G401.6 (cell line): ENCODE measurements around the gene ERC2.

Experiments
- FAIRE-seq: peaks from 2 replicates; lab custom pipeline; 2012; peaks lifted over from hg19 to GRCh38; lab: Jason Lieb, UNC

The ERC2 gene

DNA sequence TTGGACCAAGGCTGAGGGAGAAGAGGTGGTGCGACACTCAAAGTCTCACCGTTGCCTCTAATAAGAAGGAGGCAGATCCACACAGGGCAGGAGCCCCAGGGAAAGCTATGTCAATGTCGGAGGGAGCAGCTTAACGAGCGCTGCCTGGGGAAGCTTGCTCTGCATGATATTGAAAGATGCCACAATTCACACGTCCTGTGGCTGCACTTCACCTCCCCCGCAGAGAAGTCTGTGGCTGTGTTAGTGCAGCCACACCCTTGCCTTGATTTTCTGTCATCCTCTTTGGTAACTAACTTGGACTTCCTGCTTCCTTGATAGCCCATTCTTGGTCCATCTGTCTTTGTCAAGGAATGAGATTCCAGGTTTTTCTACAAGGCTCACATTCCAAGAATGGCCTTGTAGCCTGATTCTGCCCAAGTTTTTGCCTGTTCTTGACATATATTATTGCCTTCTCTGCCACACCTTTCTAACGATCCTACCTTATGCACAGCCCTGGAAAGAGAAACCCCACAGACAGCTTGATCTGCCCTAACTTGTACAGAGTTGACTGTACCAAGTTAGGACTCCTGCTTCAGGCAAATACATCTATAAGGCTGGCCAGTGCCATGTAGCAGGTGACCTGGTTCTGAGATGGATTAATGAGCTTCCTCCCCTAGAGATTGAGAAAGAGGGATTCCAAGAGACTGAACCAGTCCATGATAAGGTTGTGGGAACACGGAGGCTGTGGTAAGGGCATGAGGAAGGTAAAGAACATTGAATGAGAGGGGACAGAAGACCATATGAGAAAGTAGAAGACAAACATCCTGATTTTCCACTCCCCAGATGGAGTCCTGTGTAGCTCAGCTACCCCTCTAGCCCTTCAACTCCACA is 828.1 kb downstream of the ERC2 start:
- no peak for FAIRE-seq

DNA sequence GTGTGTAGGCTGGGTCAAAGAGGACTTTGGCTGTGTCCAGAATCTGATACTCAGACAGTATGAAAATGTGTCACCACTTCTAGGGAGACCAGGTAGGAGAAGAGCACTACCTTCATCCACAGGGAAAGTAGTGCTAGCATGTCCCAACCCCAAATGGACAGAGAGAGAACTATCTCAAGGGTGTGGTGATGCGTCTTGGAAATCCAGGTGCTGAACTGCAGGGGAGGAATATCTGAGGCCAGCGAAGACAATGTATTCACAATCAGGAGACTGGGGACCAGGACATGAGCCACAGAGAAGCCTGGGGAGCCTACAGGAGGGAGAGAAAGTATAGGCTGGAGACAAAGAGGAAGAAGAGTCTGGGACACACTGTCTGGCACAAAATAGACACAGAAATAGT is 829.1 kb downstream of the ERC2 start:
- FAIRE-seq, result no peak

DNA sequence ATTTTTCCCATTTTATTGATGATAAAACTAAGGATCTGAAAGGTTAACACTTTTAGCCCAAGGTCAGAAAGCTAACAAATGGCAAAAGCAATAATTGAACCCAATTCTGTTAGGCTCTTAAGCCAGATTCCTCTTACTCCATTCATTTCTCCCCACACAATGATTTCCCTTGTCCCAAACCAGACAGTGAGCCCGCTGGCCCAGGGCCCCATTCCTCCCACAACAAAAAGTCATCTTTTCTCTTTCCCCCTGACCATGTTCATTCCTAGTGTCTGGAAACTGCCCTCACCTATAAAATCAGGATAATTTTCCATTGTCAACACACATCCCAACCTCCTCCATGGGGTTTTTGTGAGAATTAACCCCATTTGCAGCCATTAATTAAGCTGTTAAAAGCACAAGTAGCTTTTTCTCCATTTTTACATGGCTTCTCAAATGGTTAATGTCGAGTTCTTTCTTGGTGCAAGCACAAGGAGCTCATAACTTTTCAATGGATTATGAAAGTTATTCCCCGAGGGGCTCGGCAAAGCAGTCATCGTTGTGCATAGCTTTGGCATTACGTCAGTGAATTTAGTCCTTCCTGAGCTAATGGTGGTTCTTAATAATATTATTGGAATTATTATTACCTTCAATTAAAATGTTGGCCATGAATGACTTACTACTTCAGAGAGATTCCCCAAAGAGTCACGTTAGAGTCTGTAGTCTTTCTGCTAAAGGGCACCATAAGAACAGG is 830.2 kb downstream of the ERC2 start:
- FAIRE-seq, result no peak

DNA sequence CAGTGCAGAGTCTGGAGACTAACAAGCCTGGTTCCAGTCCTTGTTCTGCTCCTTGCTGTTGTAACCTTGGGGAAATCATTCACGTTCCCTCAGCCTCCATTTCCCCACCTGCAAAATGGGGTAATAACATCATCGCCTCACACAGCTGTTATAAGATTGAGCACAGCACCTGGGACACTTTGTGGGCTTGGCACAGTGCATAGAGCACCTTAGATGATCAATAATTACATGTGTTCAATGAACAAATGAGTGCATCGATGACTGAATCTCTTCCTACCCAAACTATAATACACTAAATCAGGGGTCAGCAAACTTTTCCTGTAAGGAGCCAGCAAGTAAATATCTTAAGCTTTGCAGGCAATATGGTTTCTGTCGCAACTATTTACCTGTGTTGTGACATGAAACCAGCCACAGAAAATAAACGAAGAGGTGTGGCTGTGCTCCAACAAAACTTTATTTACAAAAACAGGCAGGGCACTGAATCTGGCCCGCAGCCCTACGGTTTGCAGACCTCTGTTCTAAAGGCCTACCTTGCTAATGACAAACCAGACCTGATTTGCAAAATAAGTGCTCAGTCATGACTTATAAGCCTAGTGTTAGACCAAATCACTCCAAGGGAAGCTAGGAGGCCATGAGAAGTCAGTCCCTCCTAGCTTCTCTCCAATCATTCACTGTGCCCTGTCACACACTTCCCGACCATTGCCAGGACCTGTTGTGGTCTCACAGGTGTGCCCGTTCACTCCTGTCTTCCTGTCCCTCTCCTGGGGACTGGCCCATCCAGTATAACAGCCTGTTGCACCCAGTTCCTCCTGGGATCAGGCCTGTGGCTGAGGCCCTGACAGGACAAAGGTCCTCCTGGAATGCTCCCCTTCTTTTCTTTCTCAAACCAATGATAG is 831.7 kb downstream of the ERC2 start:
- no peak for FAIRE-seq

DNA sequence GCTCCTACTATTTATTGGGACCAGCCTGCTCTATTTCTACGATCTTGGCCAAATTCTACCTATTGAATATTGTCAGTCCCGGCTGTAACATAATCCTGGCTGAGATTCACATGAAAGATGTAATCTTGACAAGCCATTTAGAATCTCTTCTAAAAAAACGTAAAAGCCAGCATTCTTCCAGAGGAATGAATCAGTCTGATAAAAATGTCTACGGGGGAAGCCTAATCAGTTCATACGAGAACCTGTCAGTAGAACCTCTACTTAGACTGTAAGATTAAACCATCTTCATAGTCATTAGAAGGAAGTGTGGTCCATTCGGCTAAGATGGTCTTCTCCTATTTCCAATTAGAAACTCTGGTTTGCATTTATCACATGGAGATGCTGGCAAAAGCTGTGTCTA is 833.9 kb downstream of the ERC2 start:
- no peak for FAIRE-seq

DNA sequence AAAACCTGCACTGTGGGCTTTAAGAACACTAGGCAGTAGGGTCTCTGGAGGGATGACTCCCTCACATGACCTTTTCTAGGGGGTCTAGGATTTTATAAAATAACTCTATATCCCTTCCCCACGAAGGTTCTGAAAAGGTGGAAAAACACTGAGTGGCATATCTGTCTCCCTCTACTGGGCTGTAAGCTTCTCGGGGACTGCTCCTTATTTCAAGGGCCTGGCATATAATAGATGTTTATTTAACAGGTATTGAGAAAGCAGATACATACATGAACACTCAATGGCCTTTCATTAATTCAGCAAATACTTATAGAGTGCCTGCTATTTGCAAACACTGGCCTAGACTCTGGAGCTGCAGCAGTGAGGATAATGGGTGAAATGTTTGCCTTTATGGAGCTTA is 834.9 kb downstream of the ERC2 start:
- FAIRE-seq, result no peak

DNA sequence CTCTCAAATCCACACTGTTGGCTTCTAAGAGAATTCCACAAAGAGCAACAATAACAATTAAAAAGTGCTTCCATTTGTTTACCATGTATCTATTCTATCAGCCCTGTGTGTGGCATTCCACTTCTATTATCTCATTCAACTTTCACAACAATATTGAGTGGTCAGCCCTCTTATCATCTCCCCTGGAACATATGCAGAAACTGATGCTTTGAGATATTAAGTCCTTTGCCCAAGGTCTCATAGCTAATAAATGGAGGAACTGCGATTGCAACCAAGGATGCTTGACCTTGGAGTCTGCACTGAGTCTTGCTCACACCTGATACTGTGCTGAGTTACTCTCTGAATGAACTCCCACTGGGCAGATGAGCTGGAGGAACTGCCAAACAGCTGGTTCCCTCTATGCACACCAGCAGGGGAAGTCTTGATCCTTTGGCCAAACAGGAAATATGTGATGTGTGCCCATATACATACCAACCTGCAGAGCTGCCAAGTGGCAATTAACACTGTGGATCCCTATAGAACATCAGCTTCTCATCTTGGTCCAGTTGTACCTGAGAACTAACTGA is 836.4 kb downstream of the ERC2 start:
- no peak for FAIRE-seq

DNA sequence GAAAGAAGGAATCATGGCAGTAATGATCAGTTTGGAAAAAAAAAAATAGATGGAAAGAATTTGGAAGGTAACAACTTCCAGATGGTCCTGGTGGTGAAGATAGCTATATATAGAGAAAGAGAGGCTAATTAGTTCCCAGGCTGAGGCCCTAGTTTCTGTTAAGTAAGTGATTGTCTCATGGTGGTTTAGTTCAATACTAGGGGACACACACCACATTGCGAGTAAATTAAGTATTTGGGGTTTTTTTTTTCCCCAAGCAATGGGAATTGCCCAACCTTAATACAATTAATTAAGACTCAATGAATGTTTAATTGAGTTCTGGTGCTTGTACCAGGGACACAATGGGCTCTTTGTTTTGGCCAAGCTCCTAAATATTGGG is 837.4 kb downstream of the ERC2 start:
- no peak for FAIRE-seq

DNA sequence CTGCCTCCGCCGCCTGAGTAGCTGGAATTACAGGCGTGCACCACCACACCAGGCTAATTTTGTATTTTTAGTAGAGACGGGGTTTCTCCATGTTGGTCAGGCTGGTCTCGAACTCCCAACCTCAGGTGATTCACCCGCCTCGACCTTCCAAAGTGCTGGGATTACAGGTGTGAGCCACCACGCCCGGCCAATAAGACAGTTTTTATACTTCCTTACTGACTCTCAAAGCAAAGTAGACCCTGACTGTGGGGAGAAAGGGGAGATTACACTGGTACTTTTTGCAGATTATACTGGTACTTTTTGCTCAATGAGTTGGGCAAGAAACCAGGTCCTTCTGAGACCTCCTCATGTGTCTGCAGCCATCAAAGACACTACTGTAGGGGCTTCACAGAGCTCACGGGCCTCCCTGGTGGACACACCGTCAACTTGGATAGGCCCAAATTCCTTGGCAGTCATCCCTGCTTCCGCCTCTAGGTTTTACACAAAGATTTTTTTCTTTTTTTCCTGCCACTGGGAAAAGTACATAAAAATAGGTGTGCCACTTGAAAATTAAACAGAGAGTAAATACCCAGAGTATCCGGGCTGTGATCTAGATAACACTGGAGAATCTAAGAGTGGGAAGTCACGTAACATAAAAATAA is 837.9 kb downstream of the ERC2 start:
- no peak for FAIRE-seq

DNA sequence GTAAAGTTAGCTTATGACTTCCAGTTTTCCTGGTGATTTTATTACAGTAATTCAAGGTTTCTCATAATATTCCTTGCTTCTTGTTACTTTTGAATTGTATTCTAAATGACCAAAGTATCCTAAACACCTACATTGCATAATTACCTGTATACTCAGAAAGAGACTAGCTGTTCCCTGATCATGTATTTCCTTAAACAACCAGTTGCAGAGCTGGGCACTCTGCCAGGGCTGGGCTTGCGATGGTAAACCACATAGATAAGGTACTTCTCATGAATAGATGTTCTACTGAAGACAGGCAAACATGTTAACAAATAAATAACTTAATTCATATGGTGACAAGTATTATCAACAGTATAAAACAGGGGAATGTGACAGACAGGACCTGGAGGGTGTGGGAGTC is 838.8 kb downstream of the ERC2 start:
- FAIRE-seq, result no peak

DNA sequence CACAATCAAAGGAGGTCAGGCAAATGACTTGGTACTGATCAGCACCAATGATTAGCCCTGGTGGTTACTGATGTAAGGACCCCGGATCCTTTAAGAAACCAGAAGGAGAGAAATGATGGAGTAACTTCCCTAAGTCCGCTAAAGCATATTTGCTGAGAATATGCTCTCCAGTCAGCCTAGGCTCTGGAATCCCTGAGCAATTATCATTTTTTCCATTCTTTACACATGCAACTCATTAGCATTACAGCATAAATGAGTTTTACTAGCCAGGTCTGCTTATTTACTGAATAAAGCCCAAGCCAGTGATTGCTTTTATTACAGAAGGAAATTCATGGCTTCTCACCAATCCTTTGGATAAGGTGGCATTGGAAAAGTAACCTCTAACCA is 842.0 kb downstream of the ERC2 start:
- peak; percentile 96 for FAIRE-seq

DNA sequence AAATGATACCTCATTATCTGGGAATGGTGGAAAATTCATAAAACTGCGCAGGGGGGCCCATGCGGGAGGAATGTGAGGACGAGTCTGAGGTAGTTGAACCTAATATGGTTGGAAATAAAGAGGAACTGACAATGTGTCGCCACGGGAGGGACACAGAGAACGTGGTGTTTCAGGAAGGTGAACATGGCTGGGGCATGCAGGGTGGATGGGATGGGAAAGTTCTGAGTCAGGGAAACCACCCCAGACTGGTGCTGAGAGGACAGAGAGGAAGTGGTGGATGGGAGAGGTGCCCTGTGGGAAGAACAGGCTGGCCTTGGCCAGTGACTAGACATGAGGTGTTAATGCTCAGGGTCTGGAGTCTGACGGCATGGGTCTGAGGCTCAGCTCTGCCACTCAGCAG is 844.0 kb downstream of the ERC2 start:
- FAIRE-seq, result no peak

DNA sequence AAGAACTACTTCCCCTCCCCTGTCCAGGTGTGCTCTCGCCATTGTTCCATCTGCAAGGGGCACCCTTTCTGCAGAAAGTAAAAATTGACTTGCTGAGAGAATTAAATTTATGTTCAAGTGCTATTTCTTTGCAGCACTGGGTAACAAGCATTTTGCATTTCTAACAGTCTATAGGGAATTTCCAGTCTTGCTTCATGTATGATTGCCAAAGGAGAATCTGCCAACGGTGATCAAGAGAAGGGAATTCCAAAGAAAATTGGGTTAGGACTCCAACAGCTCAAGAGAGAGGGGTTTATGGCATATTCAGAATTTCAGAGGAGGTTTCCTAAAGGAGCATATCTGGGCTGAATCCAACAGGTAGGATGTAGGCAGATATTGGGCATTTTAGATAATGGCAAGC is 844.5 kb downstream of the ERC2 start:
- FAIRE-seq, result peak; percentile 97

DNA sequence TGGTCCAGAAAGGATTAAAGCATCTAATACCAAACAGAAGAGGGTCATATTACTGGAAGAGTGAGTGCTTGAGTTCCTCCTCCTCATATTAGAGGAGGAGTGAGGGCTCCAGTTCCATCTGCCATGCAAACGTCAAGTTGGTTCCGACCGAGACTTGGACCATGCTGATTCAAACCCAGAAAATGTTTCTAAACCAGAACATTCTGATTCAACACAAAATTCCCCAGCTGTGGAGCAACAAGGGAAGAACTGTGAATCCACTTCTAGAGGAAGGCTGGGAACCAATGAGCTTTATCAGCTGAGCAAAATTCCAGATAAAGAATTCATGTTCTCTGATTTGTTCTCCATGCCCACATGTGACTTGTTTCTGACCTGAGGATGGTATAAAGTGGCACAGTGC is 845.5 kb downstream of the ERC2 start:
- no peak for FAIRE-seq

DNA sequence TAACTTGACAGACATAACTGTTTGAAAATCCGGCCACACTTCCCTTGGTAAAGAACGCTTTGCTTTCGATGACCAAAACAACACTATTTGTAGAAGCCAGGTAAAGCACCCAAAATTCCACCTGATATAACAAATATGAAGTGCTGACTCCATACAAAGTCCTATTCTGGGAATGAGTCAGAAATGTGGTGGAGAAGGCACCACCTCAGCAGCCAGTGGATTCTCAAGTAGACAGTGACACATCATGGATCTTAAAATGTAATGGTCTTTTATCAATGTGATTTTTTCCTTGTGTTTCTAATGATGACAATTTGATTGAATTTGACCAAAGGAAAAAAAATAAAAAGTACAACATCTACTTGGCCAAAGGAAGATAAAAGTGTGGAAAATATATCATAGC is 846.2 kb downstream of the ERC2 start:
- no peak for FAIRE-seq

DNA sequence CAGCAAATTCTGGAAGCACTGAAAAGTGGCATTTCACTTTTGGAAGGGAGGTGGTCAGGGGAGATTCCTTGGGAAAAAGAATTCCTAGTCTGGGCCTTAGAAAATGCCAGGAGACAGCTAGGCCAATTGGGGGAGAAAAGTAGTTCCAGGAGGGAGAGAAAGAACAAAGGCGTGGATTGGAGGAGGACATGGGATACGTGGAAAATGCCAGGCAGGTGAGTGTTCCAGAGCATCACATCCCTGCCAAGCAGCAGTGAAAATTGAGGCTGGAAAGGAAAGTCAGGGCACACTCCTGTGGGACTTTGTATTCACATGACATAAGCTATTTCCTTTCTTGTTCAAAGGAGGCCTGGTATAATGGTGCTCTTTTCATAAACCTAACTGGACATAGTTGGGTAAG is 846.6 kb downstream of the ERC2 start:
- FAIRE-seq, result peak; percentile 6

DNA sequence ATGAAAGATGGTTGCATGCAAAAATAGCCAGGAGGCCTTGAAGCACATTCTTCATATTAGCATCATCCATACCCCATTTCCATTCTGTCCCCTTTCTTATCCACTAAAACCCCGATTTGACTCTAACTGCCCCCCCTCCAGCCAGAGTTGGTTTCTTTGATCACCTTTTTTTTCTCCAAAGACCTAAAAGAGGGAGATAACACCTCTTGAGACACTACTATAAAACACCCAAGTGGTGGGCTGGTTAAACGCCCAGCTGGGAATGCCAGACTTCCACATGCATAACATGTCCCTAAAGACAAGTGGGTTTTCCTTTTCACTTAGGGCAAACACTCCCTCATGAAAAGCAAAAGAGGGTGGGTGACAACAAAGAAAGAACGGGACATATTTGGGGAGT is 847.2 kb downstream of the ERC2 start:
- FAIRE-seq, result no peak

DNA sequence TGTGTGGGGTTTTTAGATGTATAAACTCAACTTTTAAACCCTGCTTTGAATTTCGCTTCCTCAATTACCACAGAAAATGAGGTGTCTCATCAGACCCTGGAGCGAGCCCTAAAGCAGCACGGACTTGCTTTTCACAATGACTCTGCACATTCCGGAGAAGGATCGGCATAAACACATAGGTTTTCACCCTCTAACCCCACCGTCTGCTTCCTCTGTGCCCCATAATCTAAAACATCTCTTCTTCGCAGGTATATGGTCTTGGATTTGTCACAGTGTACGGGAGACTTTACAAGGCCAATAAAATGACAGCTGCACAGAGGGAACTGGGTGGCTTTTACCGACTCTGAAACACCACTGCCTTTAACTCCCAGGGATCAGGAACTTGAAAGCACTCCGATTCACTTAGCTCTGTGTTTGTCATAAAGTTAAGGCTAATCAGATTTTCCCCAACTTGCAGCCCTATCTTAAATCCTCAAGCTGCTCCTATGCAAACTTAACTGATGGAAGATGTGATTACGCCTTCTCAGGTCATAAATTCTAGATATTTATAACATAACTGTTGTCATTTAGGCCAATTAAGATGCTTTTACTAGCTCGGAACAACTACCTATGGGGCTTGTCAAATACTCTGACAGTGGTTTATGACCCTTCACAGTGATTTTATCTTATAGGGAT is 847.8 kb downstream of the ERC2 start:
- FAIRE-seq, result peak; percentile 99

DNA sequence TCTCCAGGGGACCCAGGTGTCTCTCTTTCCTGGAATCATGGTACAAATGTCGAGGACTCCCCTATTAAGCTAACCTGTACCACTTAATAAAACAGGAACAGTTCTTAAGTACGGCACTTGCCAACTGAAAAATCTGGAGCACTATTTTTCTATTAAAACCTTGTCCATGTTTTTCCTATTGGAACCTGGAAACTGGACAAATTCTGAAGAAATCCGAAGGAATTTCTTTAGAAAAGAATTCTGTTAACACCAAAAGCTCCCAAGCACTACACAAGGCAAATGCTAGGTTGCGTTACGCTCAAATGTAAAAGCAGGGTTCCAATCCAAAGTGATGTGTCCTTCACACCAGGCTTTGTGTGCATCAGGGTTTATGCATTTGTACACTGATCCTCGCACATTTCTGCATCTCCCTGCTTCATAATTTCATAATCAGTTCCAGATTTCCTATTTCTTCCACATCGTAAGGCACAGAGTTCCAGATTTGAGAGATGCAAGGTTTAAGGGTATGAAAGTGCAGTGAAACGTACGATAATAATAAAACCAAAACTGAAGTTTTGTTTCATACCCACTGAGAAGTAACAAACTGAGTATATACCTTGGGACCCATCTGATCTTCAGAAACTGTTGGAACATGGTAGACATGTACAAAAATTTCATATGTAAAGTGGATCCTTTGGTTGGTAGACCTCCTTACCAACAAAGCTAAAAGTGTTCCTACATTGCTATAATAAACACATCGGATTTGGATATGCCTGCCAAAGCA is 849.0 kb downstream of the ERC2 start:
- peak; percentile 71 for FAIRE-seq

DNA sequence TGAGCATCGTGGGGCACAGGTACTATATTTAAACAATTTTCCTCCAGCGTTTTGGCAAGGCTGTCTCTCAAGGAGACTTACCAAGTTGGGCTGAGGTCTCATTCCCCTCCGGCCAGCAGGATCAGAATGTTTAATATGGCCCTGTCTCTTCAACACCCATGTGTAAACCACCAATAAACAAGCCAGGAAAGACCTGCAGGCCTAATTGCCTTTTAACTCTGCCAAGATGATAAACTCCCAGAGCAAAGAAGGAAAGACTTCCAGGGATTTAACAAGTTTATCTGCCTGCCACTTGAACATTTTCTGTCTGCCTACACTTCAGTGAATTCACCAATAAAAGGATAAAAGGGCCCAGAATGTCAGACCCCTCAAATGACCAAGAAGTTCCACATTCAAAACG is 850.9 kb downstream of the ERC2 start:
- peak; percentile 100 for FAIRE-seq

DNA sequence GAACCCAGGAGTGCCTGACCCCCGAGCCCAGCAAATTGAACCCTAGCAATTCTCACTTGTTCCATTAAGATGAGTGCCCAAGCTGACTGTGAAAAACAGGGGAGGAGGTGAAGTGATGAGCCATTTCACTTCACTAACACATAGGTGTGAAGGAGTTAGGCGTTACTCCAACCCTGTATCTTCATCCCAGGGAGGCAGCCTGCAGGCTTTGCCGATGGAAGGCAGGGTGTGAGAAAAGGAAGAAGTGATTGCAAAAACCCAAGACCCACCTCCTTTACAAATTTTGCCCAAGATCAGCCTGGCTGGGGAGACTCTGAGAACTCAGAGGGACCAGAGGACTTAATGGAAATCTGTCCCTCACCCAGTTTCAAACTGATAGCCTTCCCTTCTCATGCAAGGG is 851.5 kb downstream of the ERC2 start:
- no peak for FAIRE-seq
